Adrenal gland (tissue), 5 donors: ENCODE measurements around the gene WDR4.

Source experiments
- CTCF ChIP-seq, 6 experiments: fragments of 450-650 bp in 4 of 6; fragments of 200-600 bp in 2 of 6; sonication (generic) in 1 of 6; IDR thresholded peaks; 1 replicate in 5 of 6; 2 replicates in 1 of 6; pipeline versions ENCODE4 v1.5.1 to v1.8.0; 2016 to 2021; ENCODE audit warnings: antibody characterized with exemption in 6 of 6, mild to moderate bottlenecking in 2 of 6, moderate library complexity in 1 of 6
- POLR2A ChIP-seq, 2 donors: fragments of 450-650 bp; IDR thresholded peaks; one replicate each; pipeline ENCODE4 v1.6.1; 2017; ENCODE audit warnings: antibody characterized with exemption in 2 of 2, mild to moderate bottlenecking in 2 of 2, moderate library complexity in 1 of 2
- donor health status: DM: no; HTN: no; CAD: no.

GRCh38 chr21:42858957-42859890 is 20.1 kb downstream of the WDR4 start:
- TF ChIP-seq CTCF (IDR thresholded peaks at IDR 0.05) (no peak), POLR2A (IDR thresholded peaks at IDR 0.05) (no peak)
